Non-pigmented ciliary epithelial cell (primary cell): ENCODE data around the gene MEGF10.
A peak's percentile ranks its signal among the peaks of the same experiment; 100 is the strongest.
"Not testable (repeated sequence)": the region's sequence is repeated elsewhere in the genome, so short reads cannot be mapped to it uniquely, and the experiment has no call there.

Source experiments
- DNase-seq: peaks from one replicate; pipeline ENCODE4 v3.0.0-alpha.2; 2010; ENCODE audit warnings: low read depth

Gene MEGF10

DNA sequence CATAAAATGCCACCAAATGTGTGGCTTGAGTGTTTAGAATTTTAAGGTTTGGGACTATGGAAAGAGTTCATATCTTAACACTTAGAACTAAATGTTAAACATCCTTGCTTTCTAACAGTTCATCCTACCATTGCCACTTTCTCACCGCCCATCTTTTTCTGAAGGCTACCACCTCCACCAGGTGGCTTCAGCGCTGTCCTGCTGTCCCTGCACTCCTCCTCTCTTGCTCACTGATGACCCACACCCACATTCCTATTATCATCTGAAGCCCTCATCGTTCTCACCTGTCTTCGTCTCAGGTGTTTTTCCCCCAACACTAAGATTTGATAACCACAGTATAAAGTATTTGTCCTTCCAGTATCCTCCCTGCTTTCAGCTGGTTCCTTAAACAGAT is 7.4 kb downstream of the MEGF10 start:
- no peak for DNase-seq

DNA sequence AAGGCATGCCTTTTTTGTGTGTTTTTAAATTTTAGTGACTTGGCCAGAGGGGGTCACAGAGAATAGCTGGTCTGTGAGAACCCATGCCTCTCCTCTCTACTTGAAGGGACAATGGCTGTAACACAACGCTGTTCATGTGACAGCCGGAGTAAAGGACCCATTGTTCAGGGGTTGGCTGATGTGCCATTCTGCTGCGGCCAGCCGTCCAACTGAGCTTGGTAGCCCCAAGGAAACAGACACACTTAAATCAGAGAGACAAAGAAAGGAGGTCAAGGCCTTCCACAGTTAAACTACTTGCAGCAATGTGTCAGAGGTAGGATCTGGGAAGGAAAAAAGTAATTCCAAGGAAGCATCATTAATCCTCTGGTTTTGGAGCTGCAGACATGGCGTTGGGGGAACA is 8.1 kb downstream of the MEGF10 start:
- DNase-seq: no peak

DNA sequence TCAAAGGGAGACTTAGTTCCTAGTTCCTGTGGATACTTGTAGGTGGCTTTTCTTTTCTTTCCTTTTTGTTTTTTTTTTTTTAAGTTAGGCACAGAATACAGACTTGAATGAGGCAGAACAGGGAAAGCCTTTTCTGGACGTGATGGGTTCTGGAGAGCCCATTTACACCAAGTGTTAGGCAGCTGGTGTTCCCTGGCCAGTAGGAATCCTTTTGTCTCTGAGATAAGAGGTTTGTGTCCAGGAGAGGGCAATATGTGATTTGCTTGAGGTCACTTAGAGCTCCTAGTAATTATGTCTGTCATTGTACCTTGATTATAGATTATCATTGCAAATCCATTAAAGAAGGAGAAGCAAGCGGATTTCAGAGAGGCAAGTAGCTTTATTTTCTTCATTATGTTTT is 9.1 kb downstream of the MEGF10 start:
- no peak for DNase-seq

DNA sequence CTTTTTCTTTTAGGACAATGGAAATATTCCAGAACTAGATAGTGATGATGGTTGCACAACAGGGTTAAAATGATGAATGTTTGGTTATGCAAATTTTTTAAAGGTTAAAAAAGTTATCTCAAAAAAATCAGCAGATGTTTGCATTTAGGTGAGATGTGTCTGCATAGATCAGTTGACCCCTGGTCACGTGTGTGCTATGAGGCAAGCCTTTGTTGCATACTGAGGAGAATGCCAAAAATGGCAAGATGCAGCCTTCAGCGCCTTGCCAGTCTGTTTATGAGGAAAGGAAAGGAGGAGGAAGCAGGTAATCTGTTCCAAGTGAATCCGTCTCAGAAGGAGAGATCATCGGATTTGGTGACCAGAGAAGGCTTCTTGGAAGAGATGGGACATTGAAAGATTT is 11.9 kb downstream of the MEGF10 start:
- DNase-seq: no peak

DNA sequence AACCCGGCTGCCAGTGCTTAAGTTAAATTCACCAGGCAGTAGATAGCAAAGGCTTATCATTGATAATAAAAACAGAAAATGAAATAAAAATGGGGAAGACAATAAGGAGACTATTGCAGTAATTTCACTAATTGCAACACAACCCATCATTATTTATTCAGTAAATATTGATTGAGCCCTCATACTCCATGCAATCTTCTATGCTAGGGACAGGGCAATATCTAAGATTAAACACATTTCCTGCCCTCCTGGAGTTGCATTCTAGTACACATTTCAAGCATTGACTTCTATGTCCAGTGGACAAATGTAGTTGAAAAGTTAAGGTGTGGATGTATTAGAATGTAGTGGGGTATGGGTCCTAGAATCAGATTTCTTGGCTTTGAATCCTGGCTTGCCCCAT is 12.8 kb downstream of the MEGF10 start:
- DNase-seq: no peak

DNA sequence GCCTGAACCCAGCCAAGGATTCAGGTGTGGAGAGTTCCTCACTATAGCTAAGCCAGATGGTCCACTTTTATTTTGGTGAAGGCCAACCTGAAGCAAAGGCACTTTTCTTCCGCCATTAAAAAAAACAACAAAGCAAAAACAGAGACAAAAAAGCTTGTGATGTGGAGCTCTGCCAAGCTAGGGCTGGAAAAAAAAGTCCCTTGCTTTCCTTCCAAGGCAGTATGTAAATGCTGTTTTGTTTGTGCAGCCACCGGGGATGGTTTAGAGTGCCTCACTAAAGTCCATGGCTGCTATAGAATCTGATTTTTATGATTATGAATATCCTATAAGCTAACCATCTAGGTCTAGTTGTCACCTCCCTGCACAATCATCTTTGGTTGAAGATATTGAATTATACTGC is 14.9 kb downstream of the MEGF10 start:
- no peak for DNase-seq

DNA sequence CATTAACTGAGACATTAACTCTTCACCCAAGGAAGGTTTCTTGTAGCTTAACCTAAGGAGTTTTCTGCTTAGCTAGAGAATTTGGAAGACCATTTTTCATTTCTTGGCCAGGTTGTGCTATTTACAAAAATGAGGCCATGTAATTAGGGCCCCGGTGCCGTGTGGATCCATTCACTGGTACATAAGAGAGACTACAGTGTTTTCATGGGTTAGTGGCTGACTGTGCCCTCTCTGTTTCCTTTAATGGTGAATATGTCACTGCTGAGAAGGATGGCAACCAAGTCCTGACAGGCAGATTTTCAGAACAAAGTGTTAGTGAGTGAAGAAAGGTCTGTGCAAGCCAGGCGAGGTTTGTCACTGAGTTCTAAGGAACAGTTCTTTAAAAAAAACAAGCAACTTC is 15.4 kb downstream of the MEGF10 start:
- DNase-seq: no peak

DNA sequence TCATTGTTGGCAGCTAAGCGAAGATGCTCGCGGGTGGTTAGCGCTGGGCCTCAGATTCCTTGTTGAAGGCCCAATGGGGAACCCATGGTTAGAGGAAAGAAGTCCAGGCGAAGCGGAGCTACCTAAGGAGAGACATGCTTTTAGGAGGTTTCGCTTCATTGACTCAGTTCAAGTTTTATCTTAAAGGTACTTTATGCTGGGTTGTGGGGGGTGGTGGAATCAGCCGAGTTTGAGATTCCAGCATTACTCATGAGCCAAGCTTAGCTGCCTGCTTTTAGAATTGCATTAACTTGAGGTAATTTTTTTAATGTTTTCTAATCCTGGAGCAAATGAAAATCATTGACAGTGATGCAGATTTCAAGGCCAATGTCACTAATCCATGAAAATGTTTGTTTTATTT is 16.1 kb downstream of the MEGF10 start:
- DNase-seq: no peak

DNA sequence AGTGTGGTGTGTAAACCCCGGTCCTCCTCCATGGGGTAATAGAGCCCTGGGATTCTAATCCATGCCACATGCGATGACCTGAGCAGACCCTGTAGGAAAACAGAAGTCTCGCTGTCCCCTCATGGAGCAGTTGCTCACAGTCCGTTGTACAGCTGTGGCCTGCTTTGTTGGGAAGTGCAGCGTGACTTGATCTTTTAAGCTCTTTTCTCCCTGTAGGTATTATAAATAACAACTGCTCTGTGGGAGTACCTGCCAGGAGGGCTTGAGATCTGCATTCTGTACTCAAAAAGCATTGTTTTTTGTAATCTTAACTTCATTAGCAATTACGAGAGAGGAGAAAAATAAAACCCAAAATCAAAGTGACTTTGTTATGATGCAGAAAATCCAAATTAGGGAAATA is 17.3 kb downstream of the MEGF10 start:
- no peak for DNase-seq

DNA sequence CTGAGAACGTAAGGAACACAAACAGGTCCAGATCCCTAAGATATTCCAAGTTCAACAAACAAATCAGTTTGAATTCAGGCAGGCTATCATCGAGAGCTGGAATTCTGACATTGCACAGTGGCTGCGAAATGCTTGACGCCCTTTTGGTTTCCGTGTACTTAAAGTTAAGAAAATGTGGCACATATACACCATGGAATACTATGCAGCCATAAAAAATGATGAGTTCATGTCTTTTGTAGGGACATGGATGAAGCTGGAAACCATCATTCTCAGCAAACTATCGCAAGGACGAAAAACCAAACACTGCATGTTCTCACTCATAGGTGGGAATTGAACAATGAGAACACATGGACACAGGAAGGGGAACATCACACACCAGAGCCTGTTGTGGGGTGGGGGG is 17.7 kb downstream of the MEGF10 start:
- DNase-seq: not testable (repeated sequence)

DNA sequence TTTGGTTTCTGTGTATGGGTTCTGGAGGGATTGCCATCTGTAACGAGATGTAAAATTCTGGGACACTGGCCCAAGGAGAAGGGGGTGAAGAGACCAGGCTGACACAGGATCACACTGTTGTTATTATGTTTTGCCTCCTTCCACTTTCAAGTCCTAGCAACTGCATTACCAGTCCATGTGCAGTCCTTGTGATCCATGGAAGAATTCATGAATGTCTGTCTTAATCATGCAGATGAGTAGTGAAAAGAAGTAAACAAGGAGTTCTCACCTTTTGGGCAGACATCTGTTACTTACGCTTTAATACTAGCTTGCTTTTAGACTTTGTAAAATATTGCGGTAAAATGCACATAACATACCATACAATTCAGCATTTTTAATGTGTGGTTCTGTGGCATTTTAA is 18.3 kb downstream of the MEGF10 start:
- no peak for DNase-seq

DNA sequence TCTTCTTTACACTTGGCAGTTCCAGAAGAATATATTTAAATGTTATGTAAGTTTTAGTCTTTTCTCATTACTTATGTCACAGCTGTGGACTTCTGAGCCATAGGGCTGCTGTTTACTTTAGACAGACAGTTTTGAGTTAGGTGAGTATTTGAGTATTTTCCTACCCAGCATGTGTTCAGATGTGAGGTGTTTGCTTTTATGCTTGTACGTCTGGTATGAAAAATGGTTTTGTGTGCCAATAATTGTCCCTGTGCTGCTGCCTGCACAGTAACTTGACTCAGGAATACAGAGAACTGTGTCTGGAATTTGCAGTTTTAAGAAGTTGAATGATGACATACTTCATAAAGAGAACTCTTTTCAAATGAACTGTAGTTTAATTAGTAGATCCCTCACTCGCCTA is 20.8 kb downstream of the MEGF10 start:
- no peak for DNase-seq

DNA sequence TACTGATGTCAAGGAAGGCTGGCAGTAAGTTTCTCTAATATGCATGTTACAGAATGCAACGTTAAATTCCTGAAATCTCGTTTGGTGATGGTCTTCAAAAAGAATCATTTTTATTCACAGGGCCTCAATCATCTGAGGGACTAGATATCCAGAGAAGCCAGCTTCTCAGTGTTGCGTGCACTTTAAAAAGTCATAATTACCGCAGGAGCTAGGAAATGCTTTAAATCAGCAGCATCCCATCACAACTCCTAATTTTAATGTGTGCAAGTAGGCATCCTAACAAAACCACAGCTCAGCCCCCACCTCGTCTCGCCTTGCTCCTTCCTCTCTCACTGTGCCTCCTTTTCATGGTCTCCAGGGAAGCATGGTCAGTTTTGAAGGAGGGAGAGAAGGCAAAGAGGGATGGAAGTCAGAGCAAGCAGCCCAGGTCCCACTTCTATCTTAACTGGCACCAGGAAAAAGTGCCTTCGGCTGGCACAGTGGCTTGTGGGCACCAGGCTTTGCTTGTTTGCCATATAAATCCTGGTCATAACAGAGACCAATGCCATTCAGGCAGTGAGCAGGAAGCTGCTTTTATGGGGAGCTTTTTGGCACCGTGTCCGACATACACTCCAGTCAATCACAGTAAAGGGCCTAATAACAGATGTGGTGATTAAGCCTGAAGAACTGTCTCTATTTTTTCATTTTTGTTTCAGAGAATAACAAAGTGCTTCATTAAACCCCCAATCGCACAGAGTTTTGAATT is 21.4 kb downstream of the MEGF10 start:
- no peak for DNase-seq

DNA sequence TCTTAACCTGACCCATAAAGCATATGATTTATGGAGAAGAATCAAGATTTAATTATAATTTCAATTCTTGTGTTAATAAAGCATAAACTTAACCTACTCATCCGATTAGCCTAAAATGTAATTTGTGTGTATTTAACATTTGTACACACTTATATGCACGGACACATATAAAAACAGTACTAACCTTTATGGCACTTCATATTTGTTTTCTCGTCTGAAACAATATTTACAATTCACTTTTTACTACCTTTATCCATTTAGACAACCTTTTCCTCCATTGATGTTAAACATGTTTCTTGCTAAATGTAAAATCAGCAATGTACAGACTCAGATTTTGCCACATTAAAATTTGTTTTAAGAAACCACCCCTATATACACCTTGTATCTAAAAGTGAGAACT is 22.8 kb downstream of the MEGF10 start:
- DNase-seq: no peak

DNA sequence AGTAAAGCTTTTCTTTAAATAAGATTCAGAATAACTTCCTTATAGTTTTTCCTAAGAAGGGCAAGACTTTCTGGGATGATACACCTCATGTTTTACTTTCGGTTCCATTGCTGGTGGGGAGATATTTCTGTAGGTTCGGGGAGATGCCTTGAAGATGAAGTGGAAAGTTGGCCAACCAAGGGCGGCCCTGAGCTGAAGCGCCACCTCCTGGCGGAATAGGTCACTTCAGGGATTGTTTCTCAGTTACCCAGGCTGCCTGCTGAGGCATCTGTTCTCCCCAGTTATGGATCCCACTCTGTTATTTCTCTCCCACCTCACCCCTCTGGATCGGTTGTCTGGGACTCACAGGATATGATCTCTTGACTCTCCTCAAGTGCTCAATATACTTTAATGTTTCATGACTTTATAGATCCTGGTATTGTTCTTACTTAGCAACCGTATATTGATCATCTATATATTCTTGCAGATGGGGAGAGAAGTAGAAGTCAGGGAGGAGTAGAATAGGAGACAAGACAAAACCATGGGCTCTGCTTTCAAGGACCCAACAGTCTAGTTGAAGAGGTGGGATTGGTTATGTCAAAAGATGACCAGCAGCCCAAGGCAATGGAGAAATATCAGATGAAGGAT is 23.4 kb downstream of the MEGF10 start:
- DNase-seq: no peak

DNA sequence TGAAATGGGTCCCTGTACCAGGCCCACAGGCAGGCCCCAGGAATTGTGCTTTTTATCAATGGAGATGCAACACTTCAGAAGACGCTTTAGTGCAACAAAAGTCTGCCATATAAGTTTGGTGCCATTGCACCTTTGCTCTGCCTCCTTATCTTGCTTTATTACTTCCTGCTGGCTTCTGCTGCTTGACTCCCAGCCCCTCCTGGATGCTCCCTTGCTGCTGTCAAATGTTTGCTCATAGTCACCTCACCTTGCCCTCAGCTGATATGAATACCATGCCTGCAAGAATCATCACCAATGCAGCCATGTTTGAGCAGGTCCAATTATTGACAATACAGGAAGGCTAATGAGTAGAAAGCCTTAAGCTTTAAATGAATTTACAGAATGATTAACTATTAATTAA is 25.4 kb downstream of the MEGF10 start:
- DNase-seq: no peak

DNA sequence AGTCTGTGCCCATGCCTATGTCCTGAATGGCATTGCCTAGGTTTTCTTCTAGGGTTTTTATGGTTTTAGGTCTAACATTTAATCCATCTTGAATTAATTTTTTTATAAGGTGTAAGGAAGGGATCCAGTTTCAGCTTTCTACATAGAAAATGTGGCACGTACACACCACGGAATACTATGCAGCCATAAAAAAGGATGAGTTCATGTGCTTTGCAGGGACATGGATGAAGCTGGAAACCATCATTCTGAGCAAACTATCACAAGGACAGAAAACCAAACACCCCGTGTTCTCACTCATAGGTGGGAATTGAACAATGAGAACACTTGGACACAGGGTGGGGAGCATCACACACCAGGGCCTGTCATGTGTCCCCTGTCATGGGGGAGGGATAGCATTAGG is 26.8 kb downstream of the MEGF10 start:
- DNase-seq: not testable (repeated sequence)

DNA sequence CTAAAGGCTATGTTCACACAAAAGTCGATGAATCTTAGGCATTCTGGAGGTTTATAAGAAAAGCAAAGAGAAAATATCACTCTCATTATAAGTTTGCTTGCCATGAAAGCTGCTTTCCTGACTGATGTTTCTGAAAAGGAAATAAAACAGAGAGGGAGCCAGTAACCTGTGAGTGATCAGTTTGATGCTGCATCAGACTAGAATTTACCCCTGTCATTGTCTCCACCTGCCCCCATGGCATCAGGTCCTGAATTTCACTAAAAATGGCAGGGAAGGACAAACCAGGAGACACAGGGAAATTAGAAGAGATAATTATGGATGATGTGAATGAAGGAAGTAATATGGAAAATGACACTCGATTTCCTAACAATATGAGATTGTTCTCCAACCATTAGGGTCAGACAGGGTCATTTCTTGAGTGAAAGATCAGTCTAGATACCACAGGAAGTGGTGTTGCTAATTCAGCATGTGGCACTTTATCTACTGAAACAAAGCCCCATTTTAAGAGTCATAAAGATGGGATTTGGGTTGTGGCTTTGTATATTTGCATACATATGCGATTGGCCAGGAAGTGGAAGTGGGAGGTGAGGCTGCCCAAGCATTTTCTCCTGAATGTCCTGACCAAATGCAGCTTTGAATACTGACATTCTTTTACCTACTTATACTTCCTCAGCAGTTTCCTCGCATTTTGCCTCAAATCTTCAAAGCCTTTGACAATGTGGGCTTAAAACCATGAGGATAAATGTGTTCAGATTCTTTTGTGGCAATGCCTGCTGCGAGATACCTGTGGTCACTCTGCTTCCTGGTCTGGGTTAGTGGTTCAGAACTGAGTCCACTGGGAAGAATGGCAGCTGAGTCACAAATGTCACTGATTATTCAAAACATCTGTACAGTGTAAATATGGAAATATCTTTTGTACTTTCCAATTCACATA is 29.7 kb downstream of the MEGF10 start:
- peak; percentile 30 for DNase-seq

DNA sequence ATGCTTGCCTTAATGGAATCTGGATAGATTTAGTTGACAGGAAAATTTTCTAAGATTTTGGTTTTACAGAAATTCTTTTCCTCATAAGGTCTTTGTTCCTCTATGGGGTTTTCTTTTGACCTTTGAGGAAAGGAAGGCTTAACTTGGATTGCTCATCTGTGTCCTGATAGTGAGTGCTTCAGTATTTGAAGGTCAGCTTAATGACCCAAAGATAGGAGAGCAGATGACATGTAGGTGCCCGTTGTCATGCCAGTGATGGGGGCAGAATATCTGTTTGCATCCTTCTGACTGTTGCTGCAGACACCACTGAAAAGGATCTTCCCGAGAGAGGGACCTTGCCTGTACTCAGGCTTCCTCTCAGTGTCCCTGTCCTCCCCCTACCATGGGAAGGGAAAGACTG is 30.9 kb downstream of the MEGF10 start:
- no peak for DNase-seq

DNA sequence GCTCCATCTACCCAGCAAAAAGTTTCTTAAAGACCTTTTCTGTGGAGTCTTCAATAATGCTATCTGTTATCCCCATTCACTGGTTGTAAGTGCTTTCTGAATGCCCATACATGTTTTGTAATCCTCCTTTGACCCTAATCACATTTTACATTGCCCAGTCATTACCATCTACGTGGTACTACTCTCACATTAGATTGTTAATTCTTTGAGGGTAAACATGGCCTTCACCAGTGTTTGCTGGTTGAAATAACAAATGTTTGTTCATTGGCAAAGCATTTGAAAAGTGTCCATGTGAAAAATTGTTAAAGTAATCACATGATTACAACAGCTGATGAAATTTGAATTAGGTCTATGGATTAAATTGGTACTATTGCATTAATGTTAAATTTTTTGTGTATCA is 31.8 kb downstream of the MEGF10 start:
- no peak for DNase-seq

DNA sequence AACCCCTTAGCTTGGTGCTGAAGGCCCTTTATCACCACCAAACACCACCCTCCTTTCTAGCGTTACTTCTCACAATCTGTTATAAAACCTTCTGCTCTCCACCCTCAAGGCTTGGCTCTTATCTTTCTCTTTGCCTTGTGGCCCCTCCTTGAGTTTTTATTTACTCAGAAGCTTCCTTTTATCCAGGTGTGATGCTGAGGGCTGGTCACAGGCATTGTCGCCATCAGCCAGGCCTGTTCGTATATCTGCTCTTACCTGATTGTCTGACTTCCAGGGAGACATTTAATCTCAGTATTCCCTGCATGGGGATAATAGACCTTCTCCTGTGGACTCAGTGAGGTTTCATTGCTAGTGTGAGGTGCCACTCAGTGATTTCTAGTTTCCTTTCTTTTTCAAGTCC is 34.2 kb downstream of the MEGF10 start:
- no peak for DNase-seq

DNA sequence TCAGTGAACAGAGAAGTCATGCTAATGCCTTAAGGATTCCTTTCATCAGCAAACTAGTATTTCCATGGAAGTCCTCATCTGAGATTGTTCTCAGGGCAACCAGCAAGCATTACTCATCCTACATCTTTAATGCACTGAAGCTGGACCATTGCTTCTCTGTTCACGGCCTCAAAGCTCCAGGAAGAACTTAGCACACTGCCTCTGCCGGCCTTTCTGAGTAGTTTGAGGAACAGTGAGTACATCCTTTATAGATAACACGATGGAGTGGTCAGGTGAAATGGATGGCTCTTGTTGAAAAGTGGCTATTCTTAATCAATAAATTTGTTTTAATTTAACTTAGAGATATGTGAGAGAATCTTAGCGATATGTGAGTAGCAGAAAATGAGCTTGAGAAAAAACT is 35.8 kb downstream of the MEGF10 start:
- DNase-seq: no peak
